Measurements from ENCODE around the gene TSHZ3. TPM values are rescaled to one million over a fixed set of nuclear protein-coding genes. Genes with fewer than 3 reads are reported as not detected.
A peak's percentile ranks its signal among the peaks of the same experiment; 100 is the strongest.

Gene TSHZ3
- total and polyA plus RNA-seq, 2 donors from 2014 or later = 1.7 to 8.4 TPM

DNA sequence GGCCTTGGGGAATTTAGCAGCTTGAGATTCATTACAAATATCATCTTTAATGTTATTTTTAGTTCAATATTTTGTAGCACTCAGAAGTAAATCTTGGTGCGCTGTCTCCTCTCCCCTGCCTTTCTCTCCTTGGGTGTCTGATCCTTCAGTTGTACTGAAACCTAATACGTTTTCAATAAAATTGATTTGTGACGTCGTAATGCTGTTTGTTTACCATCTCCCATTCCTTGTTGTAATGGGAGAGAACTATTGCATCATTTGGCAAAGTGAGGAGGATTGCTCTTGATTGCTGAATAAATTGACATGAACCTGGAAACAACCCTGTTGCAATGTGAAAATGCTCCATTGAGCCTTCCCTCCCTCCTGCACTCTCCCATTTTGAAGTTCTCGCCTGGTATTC, 43.2 kb upstream of the TSHZ3 start:
- Histone ChIP-seq H3K4me1 (ENCODE audit: control insufficient read depth in 2 of 3, insufficient read depth in 2 of 3, low read depth in 1 of 3, low read length in 3 of 3) (no peaks in the 10 kb centered on the region), H3K9me3 (ENCODE audit: control insufficient read depth in 2 of 3, insufficient read depth in 1 of 3, low read length in 3 of 3) (no peaks in the 10 kb centered on the region), H3K9ac (ENCODE audit: low read length in 3 of 3) (no peak overlapping the region), H3K4me3 (ENCODE audit: low read length in 3 of 3) (no peak overlapping the region), H3K27me3 (ENCODE audit: control insufficient read depth, insufficient read depth, low read length) (no peaks in the 10 kb centered on the region), H3K36me3 (ENCODE audit: control insufficient read depth in 2 of 3, insufficient read depth in 3 of 3, low read length in 3 of 3) (no peaks in the 10 kb centered on the region), H3K27ac (ENCODE audit: low read depth in 2 of 2, low read length in 2 of 2) (no peak overlapping the region)
- TF ChIP-seq, protein P1, sequence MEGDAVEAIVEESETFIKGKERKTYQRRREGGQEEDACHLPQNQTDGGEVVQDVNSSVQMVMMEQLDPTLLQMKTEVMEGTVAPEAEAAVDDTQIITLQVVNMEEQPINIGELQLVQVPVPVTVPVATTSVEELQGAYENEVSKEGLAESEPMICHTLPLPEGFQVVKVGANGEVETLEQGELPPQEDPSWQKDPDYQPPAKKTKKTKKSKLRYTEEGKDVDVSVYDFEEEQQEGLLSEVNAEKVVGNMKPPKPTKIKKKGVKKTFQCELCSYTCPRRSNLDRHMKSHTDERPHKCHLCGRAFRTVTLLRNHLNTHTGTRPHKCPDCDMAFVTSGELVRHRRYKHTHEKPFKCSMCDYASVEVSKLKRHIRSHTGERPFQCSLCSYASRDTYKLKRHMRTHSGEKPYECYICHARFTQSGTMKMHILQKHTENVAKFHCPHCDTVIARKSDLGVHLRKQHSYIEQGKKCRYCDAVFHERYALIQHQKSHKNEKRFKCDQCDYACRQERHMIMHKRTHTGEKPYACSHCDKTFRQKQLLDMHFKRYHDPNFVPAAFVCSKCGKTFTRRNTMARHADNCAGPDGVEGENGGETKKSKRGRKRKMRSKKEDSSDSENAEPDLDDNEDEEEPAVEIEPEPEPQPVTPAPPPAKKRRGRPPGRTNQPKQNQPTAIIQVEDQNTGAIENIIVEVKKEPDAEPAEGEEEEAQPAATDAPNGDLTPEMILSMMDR (IDR thresholded peaks at IDR 0.05; ENCODE audit: borderline replicate concordance, extremely low read depth, insufficient read depth) = no peak
- intact Hi-C loops (cut with DNase I) = no loop called here
- DNase-seq (peak in 2 of 5 donors; percentile 39 to 60), FAIRE-seq (no peak)

DNA sequence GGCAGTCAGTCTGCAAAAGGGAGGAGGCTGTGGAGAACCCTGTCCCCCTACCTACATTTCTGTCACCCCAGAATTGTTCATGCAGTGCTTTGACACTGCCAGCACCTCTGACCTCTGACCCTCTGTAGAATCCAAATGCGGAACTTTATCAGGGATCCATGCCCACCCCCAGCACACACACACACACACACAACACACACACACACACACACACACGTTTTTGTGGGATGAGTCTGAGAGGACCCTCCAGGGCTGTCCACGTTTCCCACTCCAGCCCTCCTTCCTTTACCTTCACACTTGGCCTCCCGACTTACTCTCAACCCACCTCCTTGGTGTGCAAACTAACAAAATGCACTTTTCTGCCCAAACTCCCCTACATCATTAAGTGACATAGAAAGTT, 42.3 kb upstream of the TSHZ3 start:
- DNase-seq (no peak), FAIRE-seq (no peak)
- no peaks in the 10 kb centered on the region for H3K4me1 ChIP-seq (ENCODE audit: control insufficient read depth in 2 of 3, insufficient read depth in 2 of 3, low read depth in 1 of 3, low read length in 3 of 3)
- no peaks in the 10 kb centered on the region for H3K36me3 ChIP-seq (ENCODE audit: control insufficient read depth in 2 of 3, insufficient read depth in 3 of 3, low read length in 3 of 3)
- no peaks in the 10 kb centered on the region for H3K27me3 ChIP-seq (ENCODE audit: control insufficient read depth, insufficient read depth, low read length)
- intact Hi-C loops (cut with DNase I) = no loop called here
- TF ChIP-seq, protein P1 (IDR thresholded peaks at IDR 0.05; ENCODE audit: borderline replicate concordance, extremely low read depth, insufficient read depth) = no peak
- H3K9ac ChIP-seq (ENCODE audit: low read length in 3 of 3) = no peak overlapping the region
- no peaks in the 10 kb centered on the region for H3K9me3 ChIP-seq (ENCODE audit: control insufficient read depth in 2 of 3, insufficient read depth in 1 of 3, low read length in 3 of 3)
- H3K4me3 ChIP-seq (ENCODE audit: low read length in 3 of 3) = no peak overlapping the region
- no peak overlapping the region for H3K27ac ChIP-seq (ENCODE audit: low read depth in 2 of 2, low read length in 2 of 2)

DNA sequence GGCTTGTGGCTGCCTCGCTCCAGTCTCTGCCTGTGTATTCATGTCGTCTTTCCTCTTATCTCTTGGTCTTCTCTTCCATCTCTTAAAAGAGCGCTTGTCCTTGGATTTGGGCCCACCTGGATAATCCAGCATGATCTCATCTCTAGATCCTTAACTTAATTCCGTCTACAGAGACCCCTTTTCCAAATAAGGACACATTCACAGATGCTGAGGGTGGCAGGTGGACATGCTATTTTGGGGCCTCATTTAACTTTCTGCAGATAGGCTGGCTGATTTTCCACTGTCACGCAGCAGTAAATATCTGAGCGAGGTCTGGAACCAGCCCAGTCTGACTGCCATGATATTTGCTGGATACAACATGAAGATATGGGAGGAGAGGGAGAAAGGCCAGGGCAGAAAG, 41.5 kb upstream of the TSHZ3 start:
- TF ChIP-seq, protein P1 (IDR thresholded peaks at IDR 0.05; ENCODE audit: borderline replicate concordance, extremely low read depth, insufficient read depth) = no peak
- Histone ChIP-seq H3K27me3 (ENCODE audit: control insufficient read depth, insufficient read depth, low read length) (no peaks in the 10 kb centered on the region), H3K4me1 (ENCODE audit: control insufficient read depth in 2 of 3, insufficient read depth in 2 of 3, low read depth in 1 of 3, low read length in 3 of 3) (no peaks in the 10 kb centered on the region), H3K9me3 (ENCODE audit: control insufficient read depth in 2 of 3, insufficient read depth in 1 of 3, low read length in 3 of 3) (no peaks in the 10 kb centered on the region), H3K9ac (ENCODE audit: low read length in 3 of 3) (no peak overlapping the region), H3K4me3 (ENCODE audit: low read length in 3 of 3) (no peak overlapping the region), H3K36me3 (ENCODE audit: control insufficient read depth in 2 of 3, insufficient read depth in 3 of 3, low read length in 3 of 3) (no peaks in the 10 kb centered on the region), H3K27ac (ENCODE audit: low read depth in 2 of 2, low read length in 2 of 2) (no peak overlapping the region)
- intact Hi-C loops (cut with DNase I) = no loop called here
- no peak for DNase-seq
- no peak for FAIRE-seq

GRCh38 chr19:31389874-31390273, 40.6 kb upstream of the TSHZ3 start:
- TF ChIP-seq, protein P1 (IDR thresholded peaks at IDR 0.05; ENCODE audit: borderline replicate concordance, extremely low read depth, insufficient read depth) = no peak
- FAIRE-seq = no peak
- Histone ChIP-seq H3K27ac (ENCODE audit: low read depth in 2 of 2, low read length in 2 of 2) (no peak overlapping the region), H3K27me3 (ENCODE audit: control insufficient read depth, insufficient read depth, low read length) (no peaks in the 10 kb centered on the region), H3K36me3 (ENCODE audit: control insufficient read depth in 2 of 3, insufficient read depth in 3 of 3, low read length in 3 of 3) (no peaks in the 10 kb centered on the region), H3K9ac (ENCODE audit: low read length in 3 of 3) (no peak overlapping the region), H3K4me3 (ENCODE audit: low read length in 3 of 3) (no peak overlapping the region), H3K9me3 (ENCODE audit: control insufficient read depth in 2 of 3, insufficient read depth in 1 of 3, low read length in 3 of 3) (no peaks in the 10 kb centered on the region), H3K4me1 (ENCODE audit: control insufficient read depth in 2 of 3, insufficient read depth in 2 of 3, low read depth in 1 of 3, low read length in 3 of 3) (no peaks in the 10 kb centered on the region)
- intact Hi-C loops (cut with DNase I) = no loop called here
- no peak for DNase-seq

Data from kidney (tissue), 14 donors.